HCT116 (cell line): ENCODE data around the gene ZNF79. TPM values are rescaled to one million over a fixed set of nuclear protein-coding genes. Genes with fewer than 3 reads are reported as not detected.
A peak's percentile ranks its signal among the peaks of the same experiment; 100 is the strongest.

Source experiments
- ATAC-seq: fragments of 200-7000 bp; cut with Tn5 transposase; 2 replicates; pipeline ENCODE4 v1.9.1; 2020; ENCODE audit warnings: mild to moderate bottlenecking, moderate library complexity
- BruUV-seq: library from RNA; stranded (reverse); fragments of 400-500 nt; replicated peaks from 2 replicates; lab custom pipeline; 2021; lab: Mats Ljungman, UMichigan
- CTCF ChIA-PET: fragments of 300-600 bp; sonication (Branson Sonifier 250); formaldehyde crosslinking; loops from one replicate; lab custom pipeline; 2021; ENCODE audit warnings: antibody characterized with exemption; lab: Charles Lee
- POLR2A ChIA-PET: fragments of 300-600, 350-600 bp; sonication (Branson Sonifier 250); formaldehyde crosslinking; loops from one replicate; lab custom pipeline; 2021; ENCODE audit warnings: antibody characterized with exemption; lab: Charles Lee
- RAD21 ChIA-PET, 2 experiments: fragments of 300-600 bp; sonication (Branson Sonifier 250); formaldehyde crosslinking; loops; one replicate each; lab custom pipeline; 2023; ENCODE audit warnings: low total read pairs in 2 of 2; ENCODE audit not compliant: uncharacterized antibody in 2 of 2, unreplicated experiment in 2 of 2, low non-redundant PET in 1 of 2; lab: Charles Lee
- DNase-seq: peaks from one replicate; pipeline ENCODE4 v3.0.0-alpha.2; 2010; ENCODE audit warnings: low read depth, low spot score
- H2AFZ ChIP-seq: fragments of 200-600 bp; shearing (Covaris generic), sonication (generic); 2 replicates; pipeline ENCODE4 v1.6.1; 2017; ENCODE audit warnings: low read depth, mixed run types, mixed read lengths, antibody characterized with exemption, low read length; ENCODE audit not compliant: poor library complexity, severe bottlenecking
- H3K27ac ChIP-seq: 2 replicates; pipeline ENCODE4 v1.5.1; 2012; ENCODE audit warnings: low read depth, low read length
- H3K27me3 ChIP-seq: fragments of 200-600 bp; sonication (generic); 2 replicates; pipeline ENCODE4 v1.6.1; 2016; ENCODE audit warnings: mixed run types, low read length, mixed read lengths; ENCODE audit not compliant: insufficient read depth
- H3K36me3 ChIP-seq, 2 experiments: fragments of 200-500 bp in 1 of 2; fragments of 200-600 bp in 1 of 2; sonication (Bioruptor generic) in 1 of 2; sonication (generic) in 1 of 2; 2 replicates each; pipeline versions ENCODE4 v1.5.1 to v1.6.1; 2014 to 2016; ENCODE audit warnings: low read length in 2 of 2, inconsistent platforms in 1 of 2, mixed read lengths in 1 of 2, mixed run types in 1 of 2; ENCODE audit not compliant: insufficient read depth in 2 of 2, control insufficient read depth in 1 of 2
- H3K4me1 ChIP-seq, 2 experiments: fragments of 200-600 bp in 1 of 2; sonication (generic) in 1 of 2; 2 replicates each; pipeline versions ENCODE4 v1.5.1 to v1.6.1; 2012 to 2017; ENCODE audit warnings: low read length in 2 of 2, inconsistent platforms in 1 of 2, mild to moderate bottlenecking in 1 of 2, mixed read lengths in 1 of 2, mixed run types in 1 of 2, moderate library complexity in 1 of 2; ENCODE audit not compliant: insufficient read depth in 2 of 2, control insufficient read depth in 1 of 2
- H3K4me2 ChIP-seq: fragments of 200-600 bp; sonication (generic); 2 replicates; pipeline ENCODE4 v1.6.1; 2017; ENCODE audit warnings: mixed run types, low read length, mixed read lengths
- H3K4me3 ChIP-seq, 2 experiments: fragments of 200-600 bp in 1 of 2; sonication (generic) in 1 of 2; replicated peaks in 1 of 2; 2 replicates each; pipeline ENCODE4 v1.5.1; 2011 to 2016; ENCODE audit warnings: low read length in 2 of 2, control low read depth in 1 of 2, low read depth in 1 of 2, mild to moderate bottlenecking in 1 of 2, mixed read lengths in 1 of 2, mixed run types in 1 of 2
- H3K79me2 ChIP-seq: fragments of 200-600 bp; sonication (generic); 2 replicates; pipeline ENCODE4 v1.6.1; 2017; ENCODE audit warnings: mild to moderate bottlenecking, mixed run types, low read length, moderate library complexity, mixed read lengths; ENCODE audit not compliant: insufficient read depth
- H3K9ac ChIP-seq: fragments of 200-600 bp; sonication (generic); 2 replicates; pipeline ENCODE4 v1.6.1; 2016; ENCODE audit warnings: low read length, mixed read lengths
- H3K9me2 ChIP-seq: fragments of 200-600 bp; sonication (generic), shearing (Covaris generic); 2 replicates; pipeline ENCODE4 v1.6.1; 2017; ENCODE audit warnings: mixed run types, mild to moderate bottlenecking, moderate library complexity; ENCODE audit not compliant: insufficient read depth
- H3K9me3 ChIP-seq, 2 experiments: fragments of 200-500 bp in 1 of 2; fragments of 200-600 bp in 1 of 2; sonication (Bioruptor generic) in 1 of 2; sonication (generic) in 1 of 2; 2 replicates each; pipeline ENCODE4 v1.6.1; 2014 to 2017; ENCODE audit warnings: low read length in 2 of 2, mixed read lengths in 2 of 2, inconsistent platforms in 1 of 2, low read depth in 1 of 2, mild to moderate bottlenecking in 1 of 2, mixed run types in 1 of 2, moderate library complexity in 1 of 2; ENCODE audit not compliant: control insufficient read depth in 1 of 2, insufficient read depth in 1 of 2
- H4K20me1 ChIP-seq: fragments of 200-600 bp; sonication (generic), shearing (Covaris generic); 2 replicates; pipeline ENCODE4 v1.6.1; 2017; ENCODE audit warnings: mixed run types, mild to moderate bottlenecking, moderate library complexity; ENCODE audit not compliant: insufficient read depth
- EGR1 ChIP-seq: IDR thresholded peaks from 2 replicates; pipeline ENCODE4 v1.6.1; 2012; ENCODE audit warnings: low read depth
- ELF1 ChIP-seq: IDR thresholded peaks from 2 replicates; pipeline ENCODE4 v1.6.1; 2012; ENCODE audit warnings: low read depth, borderline replicate concordance
- POLR2AphosphoS5 ChIP-seq: IDR thresholded peaks from 2 replicates; pipeline ENCODE4 v1.6.1; 2011; ENCODE audit warnings: mild to moderate bottlenecking, low read depth, low read length, moderate library complexity
- RAD21 ChIP-seq: IDR thresholded peaks from 2 replicates; pipeline ENCODE4 v1.6.1; 2012; ENCODE audit warnings: low read depth, mild to moderate bottlenecking
- SP1 ChIP-seq: IDR thresholded peaks from 2 replicates; pipeline ENCODE4 v1.6.1; 2012; ENCODE audit warnings: low read depth
- ZFX ChIP-seq: fragments of 450-650 bp; IDR thresholded peaks from 2 replicates; pipeline ENCODE4 v1.6.1; 2017
- intact Hi-C: fragments of 100-400 bp; cut with micrococcal nuclease; formaldehyde crosslinking; loops from 2 replicates; pipeline ENCODE4 v1.10.0; 2022
- total RNA-seq: library from RNA; stranded (reverse); gene quantifications from one replicate; pipeline ENCODE4 v1.2.1, GENCODE V29; 2021; ENCODE audit not compliant: unreplicated experiment
- TF ChIP-seq, protein P1 (sequence below), 3 experiments: fragments of 200-600 bp in 1 of 3; sonication (generic) in 1 of 3; IDR thresholded peaks in 2 of 3; conservative IDR thresholded peaks in 1 of 3; 2 replicates each; pipeline ENCODE4 v1.5.1; 2012 to 2017; ENCODE audit warnings: low read depth in 2 of 3, low read length in 2 of 3, antibody characterized with exemption in 1 of 3, borderline replicate concordance in 1 of 3, control low read depth in 1 of 3, mild to moderate bottlenecking in 1 of 3, mixed read lengths in 1 of 3, mixed run types in 1 of 3, moderate library complexity in 1 of 3; ENCODE audit not compliant: insufficient read depth in 1 of 3
- TF ChIP-seq, protein P2 (sequence below): IDR thresholded peaks from 2 replicates; pipeline ENCODE4 v1.6.1; 2012

Gene ZNF79
- total RNA-seq, 1 experiment from 2014 or later = 5.3 TPM

DNA sequence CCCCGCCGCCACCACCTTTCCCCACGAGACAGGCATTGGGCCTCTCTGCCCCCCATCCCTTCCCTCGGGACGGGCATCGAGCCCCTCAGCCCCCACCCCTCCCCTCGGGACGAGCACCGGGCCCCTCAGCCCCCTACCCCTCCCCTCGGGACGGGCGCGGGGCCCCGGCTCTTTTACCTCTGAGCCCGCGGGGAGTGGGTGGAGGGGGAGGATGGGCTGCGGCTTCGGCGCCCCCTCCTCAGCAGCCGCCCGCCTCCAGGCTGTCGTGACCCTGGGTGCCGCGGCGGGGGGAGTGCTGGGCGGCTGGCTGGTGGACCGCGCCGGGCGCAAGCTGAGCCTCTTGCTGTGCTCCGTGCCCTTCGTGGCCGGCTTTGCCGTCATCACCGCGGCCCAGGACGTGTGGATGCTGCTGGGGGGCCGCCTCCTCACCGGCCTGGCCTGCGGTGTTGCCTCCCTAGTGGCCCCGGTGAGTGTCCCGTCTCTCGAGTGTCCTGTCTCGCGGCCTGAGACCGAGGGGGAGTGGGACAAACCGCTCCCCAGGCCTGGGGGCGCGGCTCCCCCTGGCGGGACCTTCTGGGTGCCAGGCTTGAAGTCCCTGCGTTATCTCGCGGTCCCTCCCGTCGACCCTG is 26.4 kb upstream of the ZNF79 start:
- Histone ChIP-seq H3K27me3 (no peaks in the 10 kb centered on the region), H3K79me2 (peaks cover 4% of the 10 kb centered on the region; the same call in 1 of the 2 replicates), H2AFZ (no peak overlapping the region), H3K9me3 (no peaks in the 10 kb centered on the region), H3K27ac (peak overlapping the region; percentile 56; the same call in 1 of the 2 replicates), H3K4me3 (peak overlapping the region; percentile 59 to 73), H3K36me3 (no peaks in the 10 kb centered on the region), H4K20me1 (no peaks in the 10 kb centered on the region), H3K9me2 (no peaks in the 10 kb centered on the region), H3K9ac (peak overlapping the region; percentile 80), H3K4me2 (peak overlapping the region; percentile 97), H3K4me1 (peaks cover 3 to 27% of the 10 kb centered on the region in 2 experiments; a peak in 3 of 4 replicates)
- BruUV-seq = no TSS peak
- ATAC-seq (no peak), DNase-seq (no peak)
- ChIA-PET RAD21 (no interaction called here), CTCF (interaction anchor here (1.3 to 1.7 kb wide), 2 partner anchors 114 to 183 kb away, joined by 4 to 16 read pairs; no protein-coding TSS in a partner anchor), POLR2A (interaction anchor here (1.1 to 1.2 kb wide), 3 partner anchors 15 to 47 kb away, joined by 3 to 9 read pairs (median 7); no protein-coding TSS in a partner anchor)
- TF ChIP-seq, protein P1, sequence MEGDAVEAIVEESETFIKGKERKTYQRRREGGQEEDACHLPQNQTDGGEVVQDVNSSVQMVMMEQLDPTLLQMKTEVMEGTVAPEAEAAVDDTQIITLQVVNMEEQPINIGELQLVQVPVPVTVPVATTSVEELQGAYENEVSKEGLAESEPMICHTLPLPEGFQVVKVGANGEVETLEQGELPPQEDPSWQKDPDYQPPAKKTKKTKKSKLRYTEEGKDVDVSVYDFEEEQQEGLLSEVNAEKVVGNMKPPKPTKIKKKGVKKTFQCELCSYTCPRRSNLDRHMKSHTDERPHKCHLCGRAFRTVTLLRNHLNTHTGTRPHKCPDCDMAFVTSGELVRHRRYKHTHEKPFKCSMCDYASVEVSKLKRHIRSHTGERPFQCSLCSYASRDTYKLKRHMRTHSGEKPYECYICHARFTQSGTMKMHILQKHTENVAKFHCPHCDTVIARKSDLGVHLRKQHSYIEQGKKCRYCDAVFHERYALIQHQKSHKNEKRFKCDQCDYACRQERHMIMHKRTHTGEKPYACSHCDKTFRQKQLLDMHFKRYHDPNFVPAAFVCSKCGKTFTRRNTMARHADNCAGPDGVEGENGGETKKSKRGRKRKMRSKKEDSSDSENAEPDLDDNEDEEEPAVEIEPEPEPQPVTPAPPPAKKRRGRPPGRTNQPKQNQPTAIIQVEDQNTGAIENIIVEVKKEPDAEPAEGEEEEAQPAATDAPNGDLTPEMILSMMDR (IDR thresholded peaks at IDR 0.05 in 2 of 3, conservative IDR thresholded peaks at IDR 0.05 in 1 of 3; ENCODE audit: borderline replicate concordance in 1 of 3, insufficient read depth in 1 of 3, low read depth in 2 of 3, low read length in 2 of 3) = peak; percentile 46 to 66 (median 48); a peak in 5 of 6 replicates
- TF ChIP-seq RAD21 (peak; percentile 79), ZFX (0 out of 2 replicates have a peak, but pooled peaks have one; percentile 3), SP1 (no peak), ELF1 (no peak), EGR1 (no peak), POLR2AphosphoS5 (no peak)
- TF ChIP-seq, protein P2, sequence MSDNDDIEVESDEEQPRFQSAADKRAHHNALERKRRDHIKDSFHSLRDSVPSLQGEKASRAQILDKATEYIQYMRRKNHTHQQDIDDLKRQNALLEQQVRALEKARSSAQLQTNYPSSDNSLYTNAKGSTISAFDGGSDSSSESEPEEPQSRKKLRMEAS = peak; percentile 23; the same call in 1 of the 2 replicates
- intact Hi-C loops = no loop called here
